HepG2 (cell line): Measurements from ENCODE around the gene INSYN2B.

Experiments used
- CENPX ChIP-seq: sonication (generic); formaldehyde crosslinking; IDR thresholded peaks from 2 replicates; pipeline ENCODE4 v1.9.0; 2021; ENCODE audit warnings: mild to moderate bottlenecking, missing genetic modification reagents, moderate library complexity
- CTCF ChIP-seq: sonication (generic); formaldehyde crosslinking; IDR thresholded peaks from 2 replicates; pipeline ENCODE4 v1.5.0; 2020; ENCODE audit warnings: mild to moderate bottlenecking, missing genetic modification reagents, moderate library complexity
- DPF2 ChIP-seq: sonication (generic); formaldehyde crosslinking; IDR thresholded peaks from 2 replicates; pipeline ENCODE4 v1.4.0; 2020; ENCODE audit warnings: mild to moderate bottlenecking, low read depth, missing genetic modification reagents, borderline replicate concordance
- EEA1 ChIP-seq: sonication (generic); formaldehyde crosslinking; IDR thresholded peaks from 2 replicates; pipeline ENCODE4 v1.5.1; 2020; ENCODE audit warnings: mild to moderate bottlenecking, missing genetic modification reagents, borderline replicate concordance
- HCFC1 ChIP-seq: fragments of 150-350 bp; IDR thresholded peaks from 2 replicates; pipeline ENCODE4 v1.6.1; 2014; ENCODE audit warnings: low read depth, low read length
- JUNB ChIP-seq: sonication (generic); formaldehyde crosslinking; IDR thresholded peaks from 2 replicates; pipeline ENCODE4 v1.8.0; 2022; ENCODE audit warnings: missing genetic modification reagents, mild to moderate bottlenecking, borderline replicate concordance
- ZNF101 ChIP-seq: sonication (generic); formaldehyde crosslinking; IDR thresholded peaks from 2 replicates; pipeline ENCODE4 v1.4.0; 2020; ENCODE audit warnings: mild to moderate bottlenecking, low read depth, missing genetic modification reagents, borderline replicate concordance
- ZNF251 ChIP-seq: sonication (generic); formaldehyde crosslinking; IDR thresholded peaks from 2 replicates; pipeline ENCODE4 v1.9.0; 2021; ENCODE audit warnings: mild to moderate bottlenecking, missing genetic modification reagents
- ZNF563 ChIP-seq: sonication (generic); formaldehyde crosslinking; IDR thresholded peaks from 2 replicates; pipeline ENCODE4 v1.8.0; 2022; ENCODE audit warnings: mild to moderate bottlenecking, moderate library complexity, missing genetic modification reagents
- ZNF574 ChIP-seq: sonication (generic); formaldehyde crosslinking; IDR thresholded peaks from 2 replicates; pipeline ENCODE4 v1.4.0; 2020; ENCODE audit warnings: missing genetic modification reagents
- ZNF644 ChIP-seq: IDR thresholded peaks from 2 replicates; pipeline ENCODE4 v1.6.1; 2016; ENCODE audit warnings: low read depth
- ZNF772 ChIP-seq: sonication (generic); formaldehyde crosslinking; IDR thresholded peaks from 2 replicates; pipeline ENCODE4 v1.5.0; 2020; ENCODE audit warnings: mild to moderate bottlenecking, missing genetic modification reagents

GRCh38 chr5:169848792-169849191 lies 131.5 kb downstream of the INSYN2B start:
- TF ChIP-seq CTCF = no peak
- TF ChIP-seq JUNB (CRISPR knock-in tag) = no peak
- TF ChIP-seq EEA1 = no peak
- TF ChIP-seq ZNF101 = no peak
- TF ChIP-seq ZNF251 (CRISPR knock-in tag) = no peak
- TF ChIP-seq ZNF574 (CRISPR knock-in tag) = no peak
- no peak for TF ChIP-seq DPF2 (CRISPR knock-in tag)
- TF ChIP-seq ZNF772 = no peak
- TF ChIP-seq ZNF563 (CRISPR knock-in tag) = no peak
- TF ChIP-seq ZNF644 (CRISPR knock-in tag) = no peak
- TF ChIP-seq HCFC1 = no peak
- TF ChIP-seq CENPX (CRISPR knock-in tag) = no peak
